Measurements from ENCODE around the gene ZNF385B.

GRCh38 chr2:179604598-179604997, 256.8 kb downstream of the ZNF385B start:
- TF ChIP-seq CTCF (IDR thresholded peaks at IDR 0.05; ENCODE audit: insufficient read depth, low read length, poor library complexity, severe bottlenecking) (no peak), EZH2phosphoT487 (conservative IDR thresholded peaks at IDR 0.05; ENCODE audit: low read length) (no peak)
